Measurements from ENCODE around the gene KAT6B. TPM values are rescaled to one million over a fixed set of nuclear protein-coding genes. Genes with fewer than 3 reads are reported as not detected.

The KAT6B gene
- total RNA-seq, 2 donors from 2014 or later: 28.0 to 97.8 TPM

GRCh38 chr10:74953214-74953613 lies 126.8 kb downstream of the KAT6B start:
- H3K4me1 ChIP-seq (replicated peaks): no peaks in the 10 kb centered on the region

GRCh38 chr10:74955796-74956195 lies 129.4 kb downstream of the KAT6B start:
- H3K9me3 ChIP-seq: no peaks in the 10 kb centered on the region
- no peak overlapping the region for H3K27ac ChIP-seq
- H3K4me1 ChIP-seq (replicated peaks): no peaks in the 10 kb centered on the region
- 91% methylated on average over 5 of the region's 5 CpGs for WGBS
- H3K4me3 ChIP-seq: no peak overlapping the region
- DNase-seq (ENCODE audit: low spot score): no peak
- no peak for TF ChIP-seq POLR2AphosphoS5 (IDR thresholded peaks at IDR 0.05)
- TF ChIP-seq POLR2A (IDR thresholded peaks at IDR 0.05): no peak
- no peak for TF ChIP-seq CTCF (IDR thresholded peaks at IDR 0.05)
- H3K27me3 ChIP-seq (replicated peaks; ENCODE audit: insufficient read depth): no peaks in the 10 kb centered on the region
- no peaks in the 10 kb centered on the region for H3K36me3 ChIP-seq
- intact Hi-C loops (cut with DNase I): no loop called here

More at GRCh38 chr10:74953214-74953613, 126.8 kb downstream of the KAT6B start:
- no peak for DNase-seq (ENCODE audit: low spot score)
- H3K4me3 ChIP-seq: no peak overlapping the region
- intact Hi-C loops (cut with DNase I): no loop called here
- H3K9me3 ChIP-seq: no peaks in the 10 kb centered on the region
- H3K36me3 ChIP-seq: no peaks in the 10 kb centered on the region
- 34% methylated on average over 2 of the region's 2 CpGs for WGBS
- H3K27ac ChIP-seq: no peak overlapping the region
- TF ChIP-seq POLR2A (IDR thresholded peaks at IDR 0.05): no peak
- TF ChIP-seq POLR2AphosphoS5 (IDR thresholded peaks at IDR 0.05): peak; percentile 45
- no peaks in the 10 kb centered on the region for H3K27me3 ChIP-seq (replicated peaks; ENCODE audit: insufficient read depth)

GRCh38 chr10:74956555-74957111 lies 130.2 kb downstream of the KAT6B start:
- no peak for TF ChIP-seq CTCF (IDR thresholded peaks at IDR 0.05)
- TF ChIP-seq POLR2AphosphoS5 (IDR thresholded peaks at IDR 0.05): no peak
- TF ChIP-seq POLR2A (IDR thresholded peaks at IDR 0.05): no peak
- no peak overlapping the region for H3K4me3 ChIP-seq
- H3K27me3 ChIP-seq (replicated peaks; ENCODE audit: insufficient read depth): no peaks in the 10 kb centered on the region
- no peaks in the 10 kb centered on the region for H3K9me3 ChIP-seq
- H3K27ac ChIP-seq: no peak overlapping the region
- no peak for DNase-seq (ENCODE audit: low spot score)
- intact Hi-C loops (cut with DNase I): no loop called here
- no peaks in the 10 kb centered on the region for H3K4me1 ChIP-seq (replicated peaks)
- WGBS: 63% methylated on average over 1 of the region's 1 CpG
- no peaks in the 10 kb centered on the region for H3K36me3 ChIP-seq

GRCh38 chr10:74957285-74957961 lies 131.0 kb downstream of the KAT6B start:
- intact Hi-C loops (cut with DNase I): no loop called here
- Histone ChIP-seq H3K36me3 (no peaks in the 10 kb centered on the region), H3K27ac (no peak overlapping the region), H3K4me1 (replicated peaks) (no peaks in the 10 kb centered on the region), H3K9me3 (no peaks in the 10 kb centered on the region), H3K4me3 (no peak overlapping the region), H3K27me3 (replicated peaks; ENCODE audit: insufficient read depth) (no peaks in the 10 kb centered on the region)
- 16% methylated on average over 9 of the region's 9 CpGs for WGBS
- DNase-seq (ENCODE audit: low spot score): no peak
- no peak for TF ChIP-seq CTCF (IDR thresholded peaks at IDR 0.05)
- TF ChIP-seq POLR2AphosphoS5 (IDR thresholded peaks at IDR 0.05): no peak
- TF ChIP-seq POLR2A (IDR thresholded peaks at IDR 0.05): no peak

GRCh38 chr10:74958316-74958715 lies 131.9 kb downstream of the KAT6B start:
- WGBS: 97% methylated on average over 3 of the region's 3 CpGs

GRCh38 chr10:74960670-74961069 lies 134.3 kb downstream of the KAT6B start:
- no peaks in the 10 kb centered on the region for H3K36me3 ChIP-seq
- H3K9me3 ChIP-seq: no peaks in the 10 kb centered on the region
- no peak for TF ChIP-seq POLR2A (IDR thresholded peaks at IDR 0.05)
- TF ChIP-seq CTCF (IDR thresholded peaks at IDR 0.05): no peak
- peak; percentile 54 for TF ChIP-seq POLR2AphosphoS5 (IDR thresholded peaks at IDR 0.05)
- 59% methylated on average over 2 of the region's 2 CpGs for WGBS
- no peaks in the 10 kb centered on the region for H3K4me1 ChIP-seq (replicated peaks)
- H3K27me3 ChIP-seq (replicated peaks; ENCODE audit: insufficient read depth): no peaks in the 10 kb centered on the region
- intact Hi-C loops (cut with DNase I): no loop called here
- no peak for DNase-seq (ENCODE audit: low spot score)
- H3K4me3 ChIP-seq: no peak overlapping the region
- no peak overlapping the region for H3K27ac ChIP-seq

More at GRCh38 chr10:74958316-74958715, 131.9 kb downstream of the KAT6B start:
- Histone ChIP-seq H3K9me3 (no peaks in the 10 kb centered on the region), H3K36me3 (no peaks in the 10 kb centered on the region), H3K4me1 (replicated peaks) (no peaks in the 10 kb centered on the region), H3K27ac (no peak overlapping the region), H3K4me3 (no peak overlapping the region), H3K27me3 (replicated peaks; ENCODE audit: insufficient read depth) (no peaks in the 10 kb centered on the region)
- TF ChIP-seq POLR2AphosphoS5 (IDR thresholded peaks at IDR 0.05): no peak
- TF ChIP-seq POLR2A (IDR thresholded peaks at IDR 0.05): no peak
- intact Hi-C loops (cut with DNase I): no loop called here
- no peak for DNase-seq (ENCODE audit: low spot score)

Data from prostate gland (tissue), 2 donors.